DND-41 (cell line): ENCODE measurements around the gene NOL9.

Experiments used
- CTCF ChIP-seq: IDR thresholded peaks from 2 replicates; pipeline ENCODE4 v1.5.1; 2012; ENCODE audit warnings: borderline replicate concordance, low read length, moderate library complexity, mild to moderate bottlenecking; ENCODE audit not compliant: poor library complexity, severe bottlenecking; ENCODE audit errors: extremely low read depth
- EZH2 ChIP-seq: IDR thresholded peaks from 3 replicates; pipeline ENCODE4 v1.6.1; 2012; ENCODE audit warnings: borderline replicate concordance, low read depth, mild to moderate bottlenecking, moderate library complexity, low read length, inconsistent platforms; ENCODE audit not compliant: severe bottlenecking

DNA sequence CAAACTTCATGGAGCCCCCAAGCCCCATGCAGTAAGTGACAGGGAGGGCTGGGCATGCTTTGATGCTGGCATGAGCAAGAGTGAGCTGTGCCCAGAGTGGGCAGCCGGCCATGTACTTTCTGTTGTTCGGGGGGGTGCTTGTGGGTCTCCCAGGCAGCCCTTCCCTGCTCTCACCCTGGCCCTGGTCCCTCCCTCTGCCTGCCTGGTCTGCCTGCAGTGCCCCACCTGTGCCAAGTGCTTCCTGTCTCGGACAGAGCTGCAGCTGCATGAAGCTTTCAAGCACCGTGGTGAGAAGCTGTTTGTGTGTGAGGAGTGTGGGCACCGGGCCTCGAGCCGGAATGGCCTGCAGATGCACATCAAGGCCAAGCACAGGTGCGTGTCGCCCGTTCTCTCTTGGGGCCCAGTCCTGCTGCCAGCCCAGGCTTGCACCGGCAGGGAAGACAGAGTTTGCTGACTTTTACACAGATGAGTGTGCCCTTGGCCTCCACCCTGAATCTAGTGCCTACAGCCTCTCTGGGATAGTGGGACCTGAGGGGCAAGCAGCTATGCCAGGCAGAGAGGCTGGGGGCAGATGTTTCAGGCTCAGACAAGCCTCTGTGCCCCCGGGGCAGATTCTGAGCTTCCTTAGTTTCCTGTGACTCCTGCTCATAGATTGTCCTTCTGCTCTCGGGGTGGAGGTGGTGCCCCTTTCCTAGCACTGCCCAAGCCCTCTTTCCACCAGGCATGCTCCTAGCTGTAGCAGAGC is 33.1 kb upstream of the NOL9 start:
- TF ChIP-seq CTCF = no peak
- no peak for TF ChIP-seq EZH2
